GM23338 (cell line): ENCODE measurements around the gene MTX2. TPM values are rescaled to one million over a fixed set of nuclear protein-coding genes. Genes with fewer than 3 reads are reported as not detected.

Source experiments
- ATAC-seq: fragments of 200-7000 bp; cut with Tn5 transposase; 3 replicates; pipeline ENCODE4 v1.9.1; 2020
- DNase-seq: peaks from one replicate; pipeline ENCODE4 v3.0.0-alpha.2; 2015; ENCODE audit warnings: low spot score
- H2AFZ ChIP-seq: fragments of 200-600 bp; sonication (generic); 2 replicates; pipeline ENCODE4 v1.8.0; 2016; ENCODE audit warnings: antibody characterized with exemption, mild to moderate bottlenecking, moderate library complexity
- H3F3A ChIP-seq: fragments of 200-600 bp; sonication (generic); replicated peaks from 2 replicates; pipeline ENCODE4 v1.8.0; 2017; ENCODE audit warnings: antibody characterized with exemption, mixed run types, low read depth
- H3K27ac ChIP-seq: fragments of 200-600 bp; sonication (generic); 2 replicates; pipeline ENCODE4 v1.6.1; 2016; ENCODE audit warnings: low read depth
- H3K27me3 ChIP-seq: fragments of 200-600 bp; sonication (generic); 2 replicates; pipeline ENCODE4 v1.8.0; 2016; ENCODE audit warnings: mild to moderate bottlenecking, mixed run types, moderate library complexity; ENCODE audit not compliant: insufficient read depth
- H3K36me3 ChIP-seq: fragments of 200-600 bp; sonication (generic); 2 replicates; pipeline ENCODE4 v1.8.0; 2016; ENCODE audit warnings: mild to moderate bottlenecking; ENCODE audit not compliant: insufficient read depth
- H3K4me1 ChIP-seq: fragments of 200-600 bp; sonication (generic); 2 replicates; pipeline ENCODE4 v1.8.0; 2016; ENCODE audit warnings: mild to moderate bottlenecking, moderate library complexity; ENCODE audit not compliant: insufficient read depth
- H3K4me2 ChIP-seq: fragments of 200-600 bp; sonication (generic); 2 replicates; pipeline ENCODE4 v1.7.1; 2017; ENCODE audit warnings: mixed run types
- H3K4me3 ChIP-seq: fragments of 200-600 bp; sonication (generic); 2 replicates; pipeline ENCODE4 v1.6.1; 2016; ENCODE audit warnings: mixed run types
- H3K79me2 ChIP-seq: fragments of 200-600 bp; sonication (generic); replicated peaks from 2 replicates; pipeline ENCODE4 v1.8.0; 2017; ENCODE audit warnings: mild to moderate bottlenecking; ENCODE audit not compliant: insufficient read depth
- H3K9me2 ChIP-seq: fragments of 200-600 bp; sonication (generic); 2 replicates; pipeline ENCODE4 v1.8.0; 2017; ENCODE audit not compliant: insufficient read depth
- H4K20me1 ChIP-seq: fragments of 200-600 bp; sonication (generic); replicated peaks from 2 replicates; pipeline ENCODE4 v1.8.0; 2017; ENCODE audit warnings: mild to moderate bottlenecking; ENCODE audit not compliant: insufficient read depth
- H3K27ac Mint-ChIP-seq: 2 replicates; pipeline ENCODE4 v1.8.0; 2020; ENCODE audit warnings: inconsistent platforms, mild to moderate bottlenecking, moderate library complexity, mixed read lengths
- H3K27me3 Mint-ChIP-seq: 3 replicates; pipeline ENCODE4 v1.8.0; 2022; ENCODE audit warnings: low read depth, mild to moderate bottlenecking, moderate library complexity, mixed read lengths, inconsistent platforms; ENCODE audit not compliant: insufficient read depth, poor library complexity
- H3K36me3 Mint-ChIP-seq: 3 replicates; pipeline ENCODE4 v1.8.0; 2021; ENCODE audit warnings: low read depth, mild to moderate bottlenecking, inconsistent platforms, moderate library complexity, mixed read lengths
- H3K4me1 Mint-ChIP-seq: 3 replicates; pipeline ENCODE4 v1.8.0; 2020; ENCODE audit warnings: mild to moderate bottlenecking, inconsistent platforms, mixed read lengths
- H3K4me3 Mint-ChIP-seq: 3 replicates; pipeline ENCODE4 v1.8.0; 2021; ENCODE audit warnings: moderate library complexity, mild to moderate bottlenecking, inconsistent platforms, mixed read lengths
- H3K9me3 Mint-ChIP-seq: 3 replicates; pipeline ENCODE4 v1.8.0; 2020; ENCODE audit warnings: moderate library complexity, mild to moderate bottlenecking, inconsistent platforms, mixed read lengths
- EZH2 ChIP-seq: fragments of 200-600 bp; sonication (generic); IDR thresholded peaks from one replicate; pipeline ENCODE4 v1.8.0; 2017; ENCODE audit warnings: antibody characterized with exemption, mild to moderate bottlenecking, low read depth; ENCODE audit not compliant: unreplicated experiment
- EZH2phosphoT487 ChIP-seq: fragments of 200-600 bp; sonication (generic); IDR thresholded peaks from one replicate; pipeline ENCODE4 v1.8.1; 2018; ENCODE audit warnings: antibody characterized with exemption; ENCODE audit not compliant: unreplicated experiment
- JUNB ChIP-seq: IDR thresholded peaks from one replicate; pipeline ENCODE4 v1.6.1; 2016; ENCODE audit warnings: antibody characterized with exemption; ENCODE audit not compliant: unreplicated experiment
- NANOG ChIP-seq: IDR thresholded peaks from 2 replicates; pipeline ENCODE4 v1.6.1; 2016; ENCODE audit warnings: antibody characterized with exemption, borderline replicate concordance
- POLR2AphosphoS5 ChIP-seq: IDR thresholded peaks from 2 replicates; pipeline ENCODE4 v1.6.1; 2016; ENCODE audit warnings: antibody characterized with exemption, low read depth
- ZNF114 ChIP-seq: fragments of 250-450 bp; sonication (Bioruptor Pico); IDR thresholded peaks from 2 replicates; pipeline ENCODE4 v1.5.0; 2020; ENCODE audit warnings: mild to moderate bottlenecking, moderate library complexity
- ZNF331 ChIP-seq: fragments of 250-450 bp; sonication (Bioruptor Pico); IDR thresholded peaks from 2 replicates; pipeline ENCODE4 v1.5.0; 2020; ENCODE audit warnings: low read depth, mild to moderate bottlenecking, moderate library complexity
- polyA plus RNA-seq: library from polyadenylated mRNA; unstranded; fragments of >200 nt; fragmentation: Nextera tagmentation; extraction: Ambion mirVana; gene quantifications from 2 replicates; pipeline ENCODE4 v1.2.1, GENCODE V29; 2016
- total RNA-seq: library from RNA; depleted of rRNA; stranded (reverse); fragments of >200 nt; shearing (Covaris generic); gene quantifications from 2 replicates; pipeline ENCODE4 v1.2.3, GENCODE V29; 2014
- TF ChIP-seq, protein P1 (sequence below): fragments of 250-450 bp; sonication (Bioruptor Pico); IDR thresholded peaks from 2 replicates; pipeline ENCODE4 v1.5.0; 2020; ENCODE audit warnings: mild to moderate bottlenecking, moderate library complexity
- TF ChIP-seq, protein P2 (sequence below): IDR thresholded peaks from one replicate; pipeline ENCODE4 v1.6.1; 2018; ENCODE audit warnings: antibody characterized with exemption; ENCODE audit not compliant: unreplicated experiment

The MTX2 gene
- total and polyA plus RNA-seq, 2 experiments from 2014 or later: 37.5 to 81.7 TPM

DNA sequence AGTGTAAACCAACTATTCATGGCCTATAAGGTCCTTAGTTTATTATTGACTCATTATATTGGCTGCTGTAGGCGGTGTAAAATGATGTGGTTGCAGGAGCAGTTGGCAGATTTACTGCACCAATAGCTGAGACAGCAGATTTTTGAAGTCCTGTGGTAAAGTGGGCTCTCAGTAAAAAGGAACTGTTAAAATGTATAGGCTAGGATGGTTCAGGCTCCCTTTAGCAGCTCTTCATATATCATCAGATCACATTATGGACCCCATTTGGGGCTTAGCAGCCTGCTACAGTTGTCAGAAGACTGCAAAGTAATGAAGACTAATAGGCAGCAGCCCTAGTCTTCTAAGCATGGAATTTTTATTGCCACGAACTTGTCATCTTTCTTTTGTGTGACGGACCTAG, 27.8 kb downstream of the MTX2 start:
- Mint-ChIP-seq H3K27ac (no peak overlapping the region), H3K4me3 (no peak overlapping the region), H3K9me3 (no peaks in the 10 kb centered on the region), H3K4me1 (peaks cover 29% of the 10 kb centered on the region), H3K27me3 (no peaks in the 10 kb centered on the region), H3K36me3 (no peaks in the 10 kb centered on the region)
- TF ChIP-seq ZNF331 (no peak), POLR2AphosphoS5 (no peak), EZH2phosphoT487 (no peak), JUNB (no peak), EZH2 (no peak), ZNF114 (CRISPR knock-in tag) (no peak), NANOG (no peak)
- TF ChIP-seq, protein P1, sequence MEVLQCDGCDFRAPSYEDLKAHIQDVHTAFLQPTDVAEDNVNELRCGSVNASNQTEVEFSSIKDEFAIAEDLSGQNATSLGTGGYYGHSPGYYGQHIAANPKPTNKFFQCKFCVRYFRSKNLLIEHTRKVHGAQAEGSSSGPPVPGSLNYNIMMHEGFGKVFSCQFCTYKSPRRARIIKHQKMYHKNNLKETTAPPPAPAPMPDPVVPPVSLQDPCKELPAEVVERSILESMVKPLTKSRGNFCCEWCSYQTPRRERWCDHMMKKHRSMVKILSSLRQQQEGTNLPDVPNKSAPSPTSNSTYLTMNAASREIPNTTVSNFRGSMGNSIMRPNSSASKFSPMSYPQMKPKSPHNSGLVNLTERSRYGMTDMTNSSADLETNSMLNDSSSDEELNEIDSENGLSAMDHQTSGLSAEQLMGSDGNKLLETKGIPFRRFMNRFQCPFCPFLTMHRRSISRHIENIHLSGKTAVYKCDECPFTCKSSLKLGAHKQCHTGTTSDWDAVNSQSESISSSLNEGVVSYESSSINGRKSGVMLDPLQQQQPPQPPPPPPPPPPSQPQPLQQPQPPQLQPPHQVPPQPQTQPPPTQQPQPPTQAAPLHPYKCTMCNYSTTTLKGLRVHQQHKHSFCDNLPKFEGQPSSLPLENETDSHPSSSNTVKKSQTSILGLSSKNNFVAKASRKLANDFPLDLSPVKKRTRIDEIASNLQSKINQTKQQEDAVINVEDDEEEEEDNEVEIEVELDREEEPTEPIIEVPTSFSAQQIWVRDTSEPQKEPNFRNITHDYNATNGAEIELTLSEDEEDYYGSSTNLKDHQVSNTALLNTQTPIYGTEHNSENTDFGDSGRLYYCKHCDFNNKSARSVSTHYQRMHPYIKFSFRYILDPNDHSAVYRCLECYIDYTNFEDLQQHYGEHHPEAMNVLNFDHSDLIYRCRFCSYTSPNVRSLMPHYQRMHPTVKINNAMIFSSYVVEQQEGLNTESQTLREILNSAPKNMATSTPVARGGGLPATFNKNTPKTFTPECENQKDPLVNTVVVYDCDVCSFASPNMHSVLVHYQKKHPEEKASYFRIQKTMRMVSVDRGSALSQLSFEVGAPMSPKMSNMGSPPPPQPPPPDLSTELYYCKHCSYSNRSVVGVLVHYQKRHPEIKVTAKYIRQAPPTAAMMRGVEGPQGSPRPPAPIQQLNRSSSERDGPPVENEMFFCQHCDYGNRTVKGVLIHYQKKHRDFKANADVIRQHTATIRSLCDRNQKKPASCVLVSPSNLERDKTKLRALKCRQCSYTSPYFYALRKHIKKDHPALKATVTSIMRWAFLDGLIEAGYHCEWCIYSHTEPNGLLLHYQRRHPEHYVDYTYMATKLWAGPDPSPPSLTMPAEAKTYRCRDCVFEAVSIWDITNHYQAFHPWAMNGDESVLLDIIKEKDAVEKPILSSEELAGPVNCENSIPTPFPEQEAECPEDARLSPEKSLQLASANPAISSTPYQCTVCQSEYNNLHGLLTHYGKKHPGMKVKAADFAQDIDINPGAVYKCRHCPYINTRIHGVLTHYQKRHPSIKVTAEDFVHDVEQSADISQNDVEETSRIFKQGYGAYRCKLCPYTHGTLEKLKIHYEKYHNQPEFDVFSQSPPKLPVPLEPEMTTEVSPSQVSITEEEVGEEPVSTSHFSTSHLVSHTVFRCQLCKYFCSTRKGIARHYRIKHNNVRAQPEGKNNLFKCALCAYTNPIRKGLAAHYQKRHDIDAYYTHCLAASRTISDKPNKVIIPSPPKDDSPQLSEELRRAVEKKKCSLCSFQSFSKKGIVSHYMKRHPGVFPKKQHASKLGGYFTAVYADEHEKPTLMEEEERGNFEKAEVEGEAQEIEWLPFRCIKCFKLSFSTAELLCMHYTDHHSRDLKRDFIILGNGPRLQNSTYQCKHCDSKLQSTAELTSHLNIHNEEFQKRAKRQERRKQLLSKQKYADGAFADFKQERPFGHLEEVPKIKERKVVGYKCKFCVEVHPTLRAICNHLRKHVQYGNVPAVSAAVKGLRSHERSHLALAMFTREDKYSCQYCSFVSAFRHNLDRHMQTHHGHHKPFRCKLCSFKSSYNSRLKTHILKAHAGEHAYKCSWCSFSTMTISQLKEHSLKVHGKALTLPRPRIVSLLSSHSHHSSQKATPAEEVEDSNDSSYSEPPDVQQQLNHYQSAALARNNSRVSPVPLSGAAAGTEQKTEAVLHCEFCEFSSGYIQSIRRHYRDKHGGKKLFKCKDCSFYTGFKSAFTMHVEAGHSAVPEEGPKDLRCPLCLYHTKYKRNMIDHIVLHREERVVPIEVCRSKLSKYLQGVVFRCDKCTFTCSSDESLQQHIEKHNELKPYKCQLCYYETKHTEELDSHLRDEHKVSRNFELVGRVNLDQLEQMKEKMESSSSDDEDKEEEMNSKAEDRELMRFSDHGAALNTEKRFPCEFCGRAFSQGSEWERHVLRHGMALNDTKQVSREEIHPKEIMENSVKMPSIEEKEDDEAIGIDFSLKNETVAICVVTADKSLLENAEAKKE (CRISPR knock-in tag): no peak
- TF ChIP-seq, protein P2, sequence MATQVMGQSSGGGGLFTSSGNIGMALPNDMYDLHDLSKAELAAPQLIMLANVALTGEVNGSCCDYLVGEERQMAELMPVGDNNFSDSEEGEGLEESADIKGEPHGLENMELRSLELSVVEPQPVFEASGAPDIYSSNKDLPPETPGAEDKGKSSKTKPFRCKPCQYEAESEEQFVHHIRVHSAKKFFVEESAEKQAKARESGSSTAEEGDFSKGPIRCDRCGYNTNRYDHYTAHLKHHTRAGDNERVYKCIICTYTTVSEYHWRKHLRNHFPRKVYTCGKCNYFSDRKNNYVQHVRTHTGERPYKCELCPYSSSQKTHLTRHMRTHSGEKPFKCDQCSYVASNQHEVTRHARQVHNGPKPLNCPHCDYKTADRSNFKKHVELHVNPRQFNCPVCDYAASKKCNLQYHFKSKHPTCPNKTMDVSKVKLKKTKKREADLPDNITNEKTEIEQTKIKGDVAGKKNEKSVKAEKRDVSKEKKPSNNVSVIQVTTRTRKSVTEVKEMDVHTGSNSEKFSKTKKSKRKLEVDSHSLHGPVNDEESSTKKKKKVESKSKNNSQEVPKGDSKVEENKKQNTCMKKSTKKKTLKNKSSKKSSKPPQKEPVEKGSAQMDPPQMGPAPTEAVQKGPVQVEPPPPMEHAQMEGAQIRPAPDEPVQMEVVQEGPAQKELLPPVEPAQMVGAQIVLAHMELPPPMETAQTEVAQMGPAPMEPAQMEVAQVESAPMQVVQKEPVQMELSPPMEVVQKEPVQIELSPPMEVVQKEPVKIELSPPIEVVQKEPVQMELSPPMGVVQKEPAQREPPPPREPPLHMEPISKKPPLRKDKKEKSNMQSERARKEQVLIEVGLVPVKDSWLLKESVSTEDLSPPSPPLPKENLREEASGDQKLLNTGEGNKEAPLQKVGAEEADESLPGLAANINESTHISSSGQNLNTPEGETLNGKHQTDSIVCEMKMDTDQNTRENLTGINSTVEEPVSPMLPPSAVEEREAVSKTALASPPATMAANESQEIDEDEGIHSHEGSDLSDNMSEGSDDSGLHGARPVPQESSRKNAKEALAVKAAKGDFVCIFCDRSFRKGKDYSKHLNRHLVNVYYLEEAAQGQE: no peak
- Histone ChIP-seq H3K4me1 (peaks cover 6% of the 10 kb centered on the region; the same call in 1 of the 2 replicates), H3K4me3 (no peak overlapping the region), H3K79me2 (peaks cover 44% of the 10 kb centered on the region), H2AFZ (no peak overlapping the region), H3K9me2 (no peaks in the 10 kb centered on the region), H4K20me1 (peaks cover 21% of the 10 kb centered on the region), H3K27ac (no peak overlapping the region), H3K36me3 (no peaks in the 10 kb centered on the region), H3K27me3 (no peaks in the 10 kb centered on the region), H3F3A (no peaks in the 10 kb centered on the region), H3K4me2 (no peak overlapping the region)
- no peak for ATAC-seq
- DNase-seq: no peak
